ENCODE data around the gene SNX21. TPM values are rescaled to one million over a fixed set of nuclear protein-coding genes. Genes with fewer than 3 reads are reported as not detected.

SNX21 gene
- total RNA-seq, 1 donor from 2014 or later, result 26.6 TPM

GRCh38 chr20:45810191-45810970 is 23.2 kb upstream of the SNX21 start:
- Histone ChIP-seq H3K36me3 (ENCODE audit: control insufficient read depth in 3 of 3, insufficient read depth in 3 of 3, low read length in 3 of 3) (peaks cover 38 to 45% (median 40%) of the 10 kb centered on the region in 3 donors), H3K27ac (ENCODE audit: low read depth, low read length) (no peak overlapping the region), H3K27me3 (ENCODE audit: control insufficient read depth in 3 of 3, insufficient read depth in 3 of 3, low read length in 3 of 3) (no peaks in the 10 kb centered on the region), H3K4me1 (ENCODE audit: control insufficient read depth in 3 of 3, insufficient read depth in 3 of 3, low read length in 3 of 3) (peaks cover 10 to 12% (median 11%) of the 10 kb centered on the region in 3 donors), H3K4me3 (ENCODE audit: low read length in 3 of 3) (no peak overlapping the region), H3K9me3 (ENCODE audit: control insufficient read depth in 3 of 3, low read length in 3 of 3) (no peaks in the 10 kb centered on the region), H3K9ac (ENCODE audit: low read depth in 1 of 3, low read length in 3 of 3) (no peak overlapping the region)

- H3K4me1 ChIP-seq (ENCODE audit: control insufficient read depth in 3 of 3, insufficient read depth in 3 of 3, low read length in 3 of 3), result peaks cover 10 to 14% (median 13%) of the 10 kb centered on the region in 3 donors
- no peak within 1 kb of the TSS for H3K27ac ChIP-seq (ENCODE audit: low read depth, low read length)
- H3K36me3 ChIP-seq (ENCODE audit: control insufficient read depth in 3 of 3, insufficient read depth in 3 of 3, low read length in 3 of 3), result peaks cover 29 to 34% (median 31%) of the 10 kb centered on the region in 3 donors
- H3K27me3 ChIP-seq (ENCODE audit: control insufficient read depth in 3 of 3, insufficient read depth in 3 of 3, low read length in 3 of 3), result no peaks in the 10 kb centered on the region
- H3K9ac ChIP-seq (ENCODE audit: low read depth in 1 of 3, low read length in 3 of 3), result peak within 1 kb of the TSS in 2 of 3 donors; percentile 51 to 62
- H3K9me3 ChIP-seq (ENCODE audit: control insufficient read depth in 3 of 3, low read length in 3 of 3), result no peaks in the 10 kb centered on the region
- peak within 1 kb of the TSS; percentile 56 to 71 (median 71) for H3K4me3 ChIP-seq (ENCODE audit: low read length in 3 of 3)
Measured at GRCh38 chr20:45812157-45813005, 21.2 kb upstream of the SNX21 start, which contains the start of gene UBE2C. TSS of gene UBE2C (plus strand) at chr20:45812644. CDS start at chr20:45812696, 52 bp downstream.

- H3K27ac ChIP-seq (ENCODE audit: low read depth, low read length), result no peak overlapping the region
- peaks cover 10 to 17% (median 15%) of the 10 kb centered on the region in 3 donors for H3K4me1 ChIP-seq (ENCODE audit: control insufficient read depth in 3 of 3, insufficient read depth in 3 of 3, low read length in 3 of 3)
- H3K9ac ChIP-seq (ENCODE audit: low read depth in 1 of 3, low read length in 3 of 3), result peak overlapping the region in 1 of 3 donors; percentile 51
- peak overlapping the region; percentile 56 to 67 (median 56) for H3K4me3 ChIP-seq (ENCODE audit: low read length in 3 of 3)
- H3K36me3 ChIP-seq (ENCODE audit: control insufficient read depth in 3 of 3, insufficient read depth in 3 of 3, low read length in 3 of 3), result peaks cover 29 to 34% (median 31%) of the 10 kb centered on the region in 3 donors
- H3K27me3 ChIP-seq (ENCODE audit: control insufficient read depth in 3 of 3, insufficient read depth in 3 of 3, low read length in 3 of 3), result no peaks in the 10 kb centered on the region
- no peaks in the 10 kb centered on the region for H3K9me3 ChIP-seq (ENCODE audit: control insufficient read depth in 3 of 3, low read length in 3 of 3)
Measured at GRCh38 chr20:45813006-45813340, 20.6 kb upstream of the SNX21 start.

GRCh38 chr20:45813489-45813888 is 20.1 kb upstream of the SNX21 start:
- Histone ChIP-seq H3K4me1 (ENCODE audit: control insufficient read depth in 3 of 3, insufficient read depth in 3 of 3, low read length in 3 of 3) (peaks cover 10 to 17% (median 15%) of the 10 kb centered on the region in 3 donors), H3K4me3 (ENCODE audit: low read length in 3 of 3) (no peak overlapping the region), H3K27ac (ENCODE audit: low read depth, low read length) (no peak overlapping the region), H3K36me3 (ENCODE audit: control insufficient read depth in 3 of 3, insufficient read depth in 3 of 3, low read length in 3 of 3) (peaks cover 29 to 32% (median 31%) of the 10 kb centered on the region in 3 donors), H3K27me3 (ENCODE audit: control insufficient read depth in 3 of 3, insufficient read depth in 3 of 3, low read length in 3 of 3) (no peaks in the 10 kb centered on the region), H3K9ac (ENCODE audit: low read depth in 1 of 3, low read length in 3 of 3) (no peak overlapping the region), H3K9me3 (ENCODE audit: control insufficient read depth in 3 of 3, low read length in 3 of 3) (no peaks in the 10 kb centered on the region)

- Histone ChIP-seq H3K27ac (ENCODE audit: low read depth, low read length) (no peak overlapping the region), H3K4me1 (ENCODE audit: control insufficient read depth in 3 of 3, insufficient read depth in 3 of 3, low read length in 3 of 3) (peaks cover 10 to 17% (median 15%) of the 10 kb centered on the region in 3 donors), H3K9me3 (ENCODE audit: control insufficient read depth in 3 of 3, low read length in 3 of 3) (no peaks in the 10 kb centered on the region), H3K27me3 (ENCODE audit: control insufficient read depth in 3 of 3, insufficient read depth in 3 of 3, low read length in 3 of 3) (no peaks in the 10 kb centered on the region), H3K36me3 (ENCODE audit: control insufficient read depth in 3 of 3, insufficient read depth in 3 of 3, low read length in 3 of 3) (peaks cover 23 to 27% (median 24%) of the 10 kb centered on the region in 3 donors), H3K4me3 (ENCODE audit: low read length in 3 of 3) (no peak overlapping the region), H3K9ac (ENCODE audit: low read depth in 1 of 3, low read length in 3 of 3) (no peak overlapping the region)
Measured at GRCh38 chr20:45814314-45814713, 19.3 kb upstream of the SNX21 start.

- Histone ChIP-seq H3K4me1 (ENCODE audit: control insufficient read depth in 3 of 3, insufficient read depth in 3 of 3, low read length in 3 of 3) (peaks cover 12 to 17% (median 14%) of the 10 kb centered on the region in 3 donors), H3K36me3 (ENCODE audit: control insufficient read depth in 3 of 3, insufficient read depth in 3 of 3, low read length in 3 of 3) (peaks cover 2 to 9% (median 9%) of the 10 kb centered on the region in 3 donors), H3K9ac (ENCODE audit: low read depth in 1 of 3, low read length in 3 of 3) (no peak overlapping the region), H3K27ac (ENCODE audit: low read depth, low read length) (no peak overlapping the region), H3K9me3 (ENCODE audit: control insufficient read depth in 3 of 3, low read length in 3 of 3) (no peaks in the 10 kb centered on the region), H3K27me3 (ENCODE audit: control insufficient read depth in 3 of 3, insufficient read depth in 3 of 3, low read length in 3 of 3) (no peaks in the 10 kb centered on the region), H3K4me3 (ENCODE audit: low read length in 3 of 3) (no peak overlapping the region)
Measured at GRCh38 chr20:45816951-45817350, 16.6 kb upstream of the SNX21 start.

- H3K27me3 ChIP-seq (ENCODE audit: control insufficient read depth in 3 of 3, insufficient read depth in 3 of 3, low read length in 3 of 3), result peaks cover 0 to 2% (median 0%) of the 10 kb centered on the region in 3 donors
- peaks cover 13 to 17% (median 14%) of the 10 kb centered on the region in 3 donors for H3K4me1 ChIP-seq (ENCODE audit: control insufficient read depth in 3 of 3, insufficient read depth in 3 of 3, low read length in 3 of 3)
- no peak overlapping the region for H3K4me3 ChIP-seq (ENCODE audit: low read length in 3 of 3)
- H3K36me3 ChIP-seq (ENCODE audit: control insufficient read depth in 3 of 3, insufficient read depth in 3 of 3, low read length in 3 of 3), result peaks cover 2 to 10% (median 9%) of the 10 kb centered on the region in 3 donors
- H3K9me3 ChIP-seq (ENCODE audit: control insufficient read depth in 3 of 3, low read length in 3 of 3), result no peaks in the 10 kb centered on the region
- no peak overlapping the region for H3K27ac ChIP-seq (ENCODE audit: low read depth, low read length)
- H3K9ac ChIP-seq (ENCODE audit: low read depth in 1 of 3, low read length in 3 of 3), result no peak overlapping the region
Measured at GRCh38 chr20:45817376-45818194, 16.0 kb upstream of the SNX21 start.

GRCh38 chr20:45818239-45818638 is 15.4 kb upstream of the SNX21 start:
- peaks cover 0 to 8% (median 0%) of the 10 kb centered on the region in 3 donors for H3K27me3 ChIP-seq (ENCODE audit: control insufficient read depth in 3 of 3, insufficient read depth in 3 of 3, low read length in 3 of 3)
- no peaks in the 10 kb centered on the region for H3K9me3 ChIP-seq (ENCODE audit: control insufficient read depth in 3 of 3, low read length in 3 of 3)
- peak overlapping the region; percentile 25 for H3K27ac ChIP-seq (ENCODE audit: low read depth, low read length)
- H3K9ac ChIP-seq (ENCODE audit: low read depth in 1 of 3, low read length in 3 of 3), result no peak overlapping the region
- peaks cover 13 to 15% (median 15%) of the 10 kb centered on the region in 3 donors for H3K4me1 ChIP-seq (ENCODE audit: control insufficient read depth in 3 of 3, insufficient read depth in 3 of 3, low read length in 3 of 3)
- H3K4me3 ChIP-seq (ENCODE audit: low read length in 3 of 3), result no peak overlapping the region
- peaks cover 5 to 13% (median 10%) of the 10 kb centered on the region in 3 donors for H3K36me3 ChIP-seq (ENCODE audit: control insufficient read depth in 3 of 3, insufficient read depth in 3 of 3, low read length in 3 of 3)

- H3K9me3 ChIP-seq (ENCODE audit: control insufficient read depth in 3 of 3, low read length in 3 of 3), result no peaks in the 10 kb centered on the region
- H3K27me3 ChIP-seq (ENCODE audit: control insufficient read depth in 3 of 3, insufficient read depth in 3 of 3, low read length in 3 of 3), result peaks cover 6 to 9% (median 8%) of the 10 kb centered on the region in 3 donors
- H3K27ac ChIP-seq (ENCODE audit: low read depth, low read length), result no peak overlapping the region
- H3K4me1 ChIP-seq (ENCODE audit: control insufficient read depth in 3 of 3, insufficient read depth in 3 of 3, low read length in 3 of 3), result peaks cover 18 to 26% (median 23%) of the 10 kb centered on the region in 3 donors
- H3K36me3 ChIP-seq (ENCODE audit: control insufficient read depth in 3 of 3, insufficient read depth in 3 of 3, low read length in 3 of 3), result peaks cover 12 to 22% (median 14%) of the 10 kb centered on the region in 3 donors
- no peak overlapping the region for H3K9ac ChIP-seq (ENCODE audit: low read depth in 1 of 3, low read length in 3 of 3)
- no peak overlapping the region for H3K4me3 ChIP-seq (ENCODE audit: low read length in 3 of 3)
Measured at GRCh38 chr20:45819466-45819865, 14.1 kb upstream of the SNX21 start.

Measured in skeletal muscle tissue (tissue), 4 donors.